ENCODE measurements around the gene ADARB2.

DNA sequence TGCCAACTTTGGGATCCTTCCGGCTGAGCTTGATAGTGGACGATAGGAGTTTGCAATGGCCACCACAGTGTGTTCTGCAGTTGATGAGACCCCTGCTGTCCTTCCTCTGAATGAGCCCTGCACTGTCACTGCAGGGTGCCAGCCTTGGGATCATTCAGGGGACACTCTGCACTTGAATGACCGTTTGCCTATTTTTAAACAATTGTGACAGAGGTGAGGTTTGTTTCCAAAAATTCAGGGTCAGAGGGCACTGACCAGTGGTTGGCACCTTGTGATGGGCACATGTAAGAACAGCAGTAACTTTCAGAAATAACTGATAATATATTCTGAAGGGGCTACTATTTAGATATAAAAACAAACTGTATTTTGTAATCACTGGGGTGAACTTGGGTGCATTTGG lies 48.5 kb upstream of the ADARB2 start:
- TF ChIP-seq, protein P1, sequence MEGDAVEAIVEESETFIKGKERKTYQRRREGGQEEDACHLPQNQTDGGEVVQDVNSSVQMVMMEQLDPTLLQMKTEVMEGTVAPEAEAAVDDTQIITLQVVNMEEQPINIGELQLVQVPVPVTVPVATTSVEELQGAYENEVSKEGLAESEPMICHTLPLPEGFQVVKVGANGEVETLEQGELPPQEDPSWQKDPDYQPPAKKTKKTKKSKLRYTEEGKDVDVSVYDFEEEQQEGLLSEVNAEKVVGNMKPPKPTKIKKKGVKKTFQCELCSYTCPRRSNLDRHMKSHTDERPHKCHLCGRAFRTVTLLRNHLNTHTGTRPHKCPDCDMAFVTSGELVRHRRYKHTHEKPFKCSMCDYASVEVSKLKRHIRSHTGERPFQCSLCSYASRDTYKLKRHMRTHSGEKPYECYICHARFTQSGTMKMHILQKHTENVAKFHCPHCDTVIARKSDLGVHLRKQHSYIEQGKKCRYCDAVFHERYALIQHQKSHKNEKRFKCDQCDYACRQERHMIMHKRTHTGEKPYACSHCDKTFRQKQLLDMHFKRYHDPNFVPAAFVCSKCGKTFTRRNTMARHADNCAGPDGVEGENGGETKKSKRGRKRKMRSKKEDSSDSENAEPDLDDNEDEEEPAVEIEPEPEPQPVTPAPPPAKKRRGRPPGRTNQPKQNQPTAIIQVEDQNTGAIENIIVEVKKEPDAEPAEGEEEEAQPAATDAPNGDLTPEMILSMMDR (IDR thresholded peaks at IDR 0.05; ENCODE audit: poor library complexity), result no peak
- no peak for TF ChIP-seq EZH2 (IDR thresholded peaks at IDR 0.05; ENCODE audit: borderline replicate concordance)

All from hepatocyte (in vitro differentiated cells).